ENCODE measurements around the gene ZBTB20.
A peak's percentile ranks its signal among the peaks of the same experiment; 100 is the strongest.

The ZBTB20 gene

GRCh38 chr3:115022199-115022598 is 124.9 kb downstream of the ZBTB20 start:
- no peak for DNase-seq (ENCODE audit: low read depth in 1 of 2, low spot score in 1 of 2)
- in situ Hi-C loops (cut with HindIII; ENCODE audit: low pct_unique_long_range_greater_than_20kb, low sequenced_read_pairs) = no loop called here
- TF ChIP-seq JUND (IDR thresholded peaks at IDR 0.05; ENCODE audit: low read depth) = no peak

GRCh38 chr3:115021061-115021460 is 126.0 kb downstream of the ZBTB20 start:
- no peak for DNase-seq (ENCODE audit: low read depth in 1 of 2, low spot score in 1 of 2)
- in situ Hi-C loops (cut with HindIII; ENCODE audit: low pct_unique_long_range_greater_than_20kb, low sequenced_read_pairs) = no loop called here
- no peak for TF ChIP-seq JUND (IDR thresholded peaks at IDR 0.05; ENCODE audit: low read depth)

- TF ChIP-seq JUND (IDR thresholded peaks at IDR 0.05; ENCODE audit: low read depth) = no peak
- DNase-seq (ENCODE audit: low read depth in 1 of 2, low spot score in 1 of 2) = peak in 1 of 2 experiments; percentile 10
- in situ Hi-C loops (cut with HindIII; ENCODE audit: low pct_unique_long_range_greater_than_20kb, low sequenced_read_pairs) = no loop called here
Observed at GRCh38 chr3:115019900-115020299, 127.2 kb downstream of the ZBTB20 start.

- TF ChIP-seq JUND (IDR thresholded peaks at IDR 0.05; ENCODE audit: low read depth) = no peak
- in situ Hi-C loops (cut with HindIII; ENCODE audit: low pct_unique_long_range_greater_than_20kb, low sequenced_read_pairs) = no loop called here
- no peak for DNase-seq (ENCODE audit: low read depth in 1 of 2, low spot score in 1 of 2)
Observed at GRCh38 chr3:115018694-115019093, 128.4 kb downstream of the ZBTB20 start.

- no peak for TF ChIP-seq JUND (IDR thresholded peaks at IDR 0.05; ENCODE audit: low read depth)
Observed at GRCh38 chr3:115007966-115008365, 139.1 kb downstream of the ZBTB20 start.

GRCh38 chr3:115004201-115005140 is 142.6 kb downstream of the ZBTB20 start:
- DNase-seq (ENCODE audit: low read depth in 1 of 2, low spot score in 1 of 2) = no peak
- TF ChIP-seq JUND (IDR thresholded peaks at IDR 0.05; ENCODE audit: low read depth) = no peak
- in situ Hi-C loops (cut with HindIII; ENCODE audit: low pct_unique_long_range_greater_than_20kb, low sequenced_read_pairs) = no loop called here

More at GRCh38 chr3:115007966-115008365, 139.1 kb downstream of the ZBTB20 start:
- DNase-seq (ENCODE audit: low read depth in 1 of 2, low spot score in 1 of 2) = no peak
- in situ Hi-C loops (cut with HindIII; ENCODE audit: low pct_unique_long_range_greater_than_20kb, low sequenced_read_pairs) = no loop called here

GRCh38 chr3:114998971-114999579 is 148.0 kb downstream of the ZBTB20 start:
- in situ Hi-C loops (cut with HindIII; ENCODE audit: low pct_unique_long_range_greater_than_20kb, low sequenced_read_pairs) = no loop called here
- no peak for DNase-seq (ENCODE audit: low read depth in 1 of 2, low spot score in 1 of 2)
- no peak for TF ChIP-seq JUND (IDR thresholded peaks at IDR 0.05; ENCODE audit: low read depth)

- in situ Hi-C loops (cut with HindIII; ENCODE audit: low pct_unique_long_range_greater_than_20kb, low sequenced_read_pairs) = no loop called here
- no peak for DNase-seq (ENCODE audit: low read depth in 1 of 2, low spot score in 1 of 2)
- no peak for TF ChIP-seq JUND (IDR thresholded peaks at IDR 0.05; ENCODE audit: low read depth)
Observed at GRCh38 chr3:114994554-114995341, 152.3 kb downstream of the ZBTB20 start.

GRCh38 chr3:114985776-114986175 is 161.3 kb downstream of the ZBTB20 start:
- in situ Hi-C loops (cut with HindIII; ENCODE audit: low pct_unique_long_range_greater_than_20kb, low sequenced_read_pairs) = no loop called here
- no peak for DNase-seq (ENCODE audit: low read depth in 1 of 2, low spot score in 1 of 2)
- no peak for TF ChIP-seq JUND (IDR thresholded peaks at IDR 0.05; ENCODE audit: low read depth)

GRCh38 chr3:114983248-114983647 is 163.8 kb downstream of the ZBTB20 start:
- DNase-seq (ENCODE audit: low read depth in 1 of 2, low spot score in 1 of 2) = no peak
- no peak for TF ChIP-seq JUND (IDR thresholded peaks at IDR 0.05; ENCODE audit: low read depth)
- in situ Hi-C loops (cut with HindIII; ENCODE audit: low pct_unique_long_range_greater_than_20kb, low sequenced_read_pairs) = no loop called here

GRCh38 chr3:114974387-114974786 is 172.7 kb downstream of the ZBTB20 start:
- in situ Hi-C loops (cut with HindIII; ENCODE audit: low pct_unique_long_range_greater_than_20kb, low sequenced_read_pairs) = no loop called here
- no peak for TF ChIP-seq JUND (IDR thresholded peaks at IDR 0.05; ENCODE audit: low read depth)
- no peak for DNase-seq (ENCODE audit: low read depth in 1 of 2, low spot score in 1 of 2)

GRCh38 chr3:114973536-114973935 is 173.6 kb downstream of the ZBTB20 start:
- no peak for DNase-seq (ENCODE audit: low read depth in 1 of 2, low spot score in 1 of 2)
- in situ Hi-C loops (cut with HindIII; ENCODE audit: low pct_unique_long_range_greater_than_20kb, low sequenced_read_pairs) = no loop called here
- no peak for TF ChIP-seq JUND (IDR thresholded peaks at IDR 0.05; ENCODE audit: low read depth)
